Mononuclear cell (primary cell): ENCODE data around the gene ZNF526. TPM values are rescaled to one million over a fixed set of nuclear protein-coding genes. Genes with fewer than 3 reads are reported as not detected.

Source experiments
- H3K27me3 ChIP-seq: 2 replicates; pipeline ENCODE4 v1.6.0; 2011; ENCODE audit warnings: low read length, control low read depth; ENCODE audit not compliant: insufficient read depth
- H3K4me1 ChIP-seq: 2 replicates; pipeline ENCODE4 v1.5.1; 2011; ENCODE audit warnings: mild to moderate bottlenecking, low read length, control low read depth; ENCODE audit not compliant: insufficient read depth
- H3K4me3 ChIP-seq: 2 replicates; pipeline ENCODE4 v1.5.1; 2011; ENCODE audit warnings: mild to moderate bottlenecking, low read length, moderate library complexity
- H3K9me3 ChIP-seq: 2 replicates; pipeline ENCODE4 v1.5.1; 2011; ENCODE audit warnings: low read depth, mild to moderate bottlenecking, control low read depth, low read length
- total RNA-seq: library from RNA; depleted of rRNA; stranded (reverse); fragments of >200 nt; gene quantifications from one replicate; pipeline ENCODE4 v1.2.3, GENCODE V29; 2012

Gene ZNF526
- total RNA-seq, 1 donor = 5.2 TPM

GRCh38 chr19:42189133-42189532, 31.0 kb upstream of the ZNF526 start:
- Histone ChIP-seq H3K4me3 (no peak overlapping the region), H3K27me3 (no peaks in the 10 kb centered on the region), H3K4me1 (peaks cover 44% of the 10 kb centered on the region), H3K9me3 (no peaks in the 10 kb centered on the region)

DNA sequence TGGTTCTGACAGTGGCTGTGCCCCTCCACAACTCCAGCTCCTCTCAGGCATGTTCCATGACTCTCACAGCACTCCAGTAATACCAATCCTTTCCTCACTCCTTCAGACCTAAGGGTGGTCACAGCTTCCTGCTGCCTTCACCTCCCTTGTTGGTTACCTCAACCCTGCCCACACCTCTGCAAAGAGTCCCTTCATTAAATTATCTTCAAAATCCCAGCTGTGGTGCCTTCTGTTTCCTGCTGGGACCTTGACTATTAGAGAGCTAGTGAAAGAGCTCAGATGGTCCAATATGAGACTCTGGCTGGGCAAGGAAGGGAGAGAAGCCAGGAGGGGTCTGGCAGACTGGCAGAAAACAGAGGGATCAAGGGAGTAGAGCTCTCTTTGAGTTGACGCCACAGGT, 28.8 kb upstream of the ZNF526 start:
- no peak overlapping the region for H3K4me3 ChIP-seq
- H3K27me3 ChIP-seq = no peaks in the 10 kb centered on the region
- H3K9me3 ChIP-seq = no peaks in the 10 kb centered on the region

GRCh38 chr19:42191855-42192254, 28.3 kb upstream of the ZNF526 start:
- peaks cover 39% of the 10 kb centered on the region for H3K4me1 ChIP-seq
- H3K27me3 ChIP-seq = no peaks in the 10 kb centered on the region
- no peak overlapping the region for H3K4me3 ChIP-seq
- no peaks in the 10 kb centered on the region for H3K9me3 ChIP-seq

More for the DNA sequence above, 28.8 kb upstream of the ZNF526 start:
- H3K4me1 ChIP-seq = peaks cover 38% of the 10 kb centered on the region

DNA sequence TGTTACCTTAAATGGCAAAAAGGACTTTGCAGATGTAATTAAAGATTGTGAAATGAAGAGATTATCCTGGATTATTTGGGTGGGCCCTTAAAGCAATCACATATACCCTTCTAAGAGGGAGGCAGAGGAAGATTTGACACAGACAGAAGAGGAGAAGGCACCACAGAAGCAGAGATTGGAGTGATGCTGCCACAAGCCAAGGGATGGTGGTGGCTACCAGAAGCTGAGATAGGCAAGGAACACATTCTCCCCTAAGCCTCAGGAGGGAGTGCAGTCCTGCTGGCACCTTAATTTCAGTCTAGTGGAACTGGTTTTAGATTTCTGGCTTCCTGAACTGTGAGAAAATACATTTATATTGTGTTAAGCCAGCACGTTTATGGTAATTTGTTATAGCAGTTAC, 26.8 kb upstream of the ZNF526 start:
- H3K27me3 ChIP-seq = no peaks in the 10 kb centered on the region
- no peak overlapping the region for H3K4me3 ChIP-seq
- no peaks in the 10 kb centered on the region for H3K9me3 ChIP-seq
- H3K4me1 ChIP-seq = peaks cover 54% of the 10 kb centered on the region

- no peak overlapping the region for H3K4me3 ChIP-seq
- H3K27me3 ChIP-seq = no peaks in the 10 kb centered on the region
- peaks cover 58% of the 10 kb centered on the region for H3K4me1 ChIP-seq
- H3K9me3 ChIP-seq = no peaks in the 10 kb centered on the region
These were observed 26.4 kb upstream of the ZNF526 start for GRCh38 chr19:42193706-42194105.

- no peak overlapping the region for H3K4me3 ChIP-seq
These were observed 23.8 kb upstream of the ZNF526 start for GRCh38 chr19:42196011-42197001.

GRCh38 chr19:42197375-42197817, 22.7 kb upstream of the ZNF526 start:
- H3K4me3 ChIP-seq = no peak overlapping the region
- no peaks in the 10 kb centered on the region for H3K9me3 ChIP-seq
- H3K4me1 ChIP-seq = peaks cover 76% of the 10 kb centered on the region
- H3K27me3 ChIP-seq = no peaks in the 10 kb centered on the region

More at GRCh38 chr19:42196011-42197001, 23.8 kb upstream of the ZNF526 start:
- Histone ChIP-seq H3K9me3 (no peaks in the 10 kb centered on the region), H3K4me1 (peaks cover 76% of the 10 kb centered on the region), H3K27me3 (no peaks in the 10 kb centered on the region)

GRCh38 chr19:42198676-42199439, 21.3 kb upstream of the ZNF526 start:
- H3K4me1 ChIP-seq = peaks cover 91% of the 10 kb centered on the region
- peak overlapping the region; percentile 30 for H3K4me3 ChIP-seq
- H3K9me3 ChIP-seq = no peaks in the 10 kb centered on the region

DNA sequence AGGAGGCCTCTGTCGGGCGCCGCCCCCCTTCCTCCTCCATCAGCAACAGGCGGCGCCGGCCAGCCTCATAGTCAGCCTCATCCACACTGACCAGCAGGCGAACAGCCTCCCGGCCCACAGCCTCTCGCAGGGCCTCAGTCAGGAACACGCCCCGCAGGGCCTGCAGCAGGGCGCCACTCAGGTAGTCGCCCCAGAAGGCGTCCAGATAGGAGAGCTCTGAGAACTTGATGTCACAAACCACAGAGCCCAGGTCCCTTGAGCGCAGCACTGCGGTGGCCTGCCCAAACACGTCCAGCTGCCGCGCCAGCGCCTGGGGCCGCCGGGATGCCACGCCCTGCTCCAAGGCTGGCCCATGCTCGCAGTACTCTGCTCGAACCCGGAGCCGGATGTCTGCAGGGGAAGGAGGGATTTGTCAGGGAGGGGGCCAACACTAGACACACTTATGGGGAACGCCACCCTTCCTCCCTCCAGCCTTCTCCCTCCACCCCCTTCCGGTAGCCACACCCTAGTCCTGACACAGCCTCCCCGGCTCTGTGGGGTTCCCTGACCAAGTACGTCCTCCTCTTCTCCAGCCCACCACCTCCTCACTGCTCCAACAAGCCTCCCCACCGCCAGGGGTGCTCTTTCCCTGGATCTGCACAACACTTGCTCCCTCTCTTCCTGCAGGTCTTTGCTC, 20.5 kb upstream of the ZNF526 start:
- Histone ChIP-seq H3K27me3 (no peaks in the 10 kb centered on the region), H3K9me3 (no peaks in the 10 kb centered on the region), H3K4me3 (peak overlapping the region; percentile 30), H3K4me1 (peaks cover 93% of the 10 kb centered on the region)

More at GRCh38 chr19:42198676-42199439, 21.3 kb upstream of the ZNF526 start:
- no peaks in the 10 kb centered on the region for H3K27me3 ChIP-seq

DNA sequence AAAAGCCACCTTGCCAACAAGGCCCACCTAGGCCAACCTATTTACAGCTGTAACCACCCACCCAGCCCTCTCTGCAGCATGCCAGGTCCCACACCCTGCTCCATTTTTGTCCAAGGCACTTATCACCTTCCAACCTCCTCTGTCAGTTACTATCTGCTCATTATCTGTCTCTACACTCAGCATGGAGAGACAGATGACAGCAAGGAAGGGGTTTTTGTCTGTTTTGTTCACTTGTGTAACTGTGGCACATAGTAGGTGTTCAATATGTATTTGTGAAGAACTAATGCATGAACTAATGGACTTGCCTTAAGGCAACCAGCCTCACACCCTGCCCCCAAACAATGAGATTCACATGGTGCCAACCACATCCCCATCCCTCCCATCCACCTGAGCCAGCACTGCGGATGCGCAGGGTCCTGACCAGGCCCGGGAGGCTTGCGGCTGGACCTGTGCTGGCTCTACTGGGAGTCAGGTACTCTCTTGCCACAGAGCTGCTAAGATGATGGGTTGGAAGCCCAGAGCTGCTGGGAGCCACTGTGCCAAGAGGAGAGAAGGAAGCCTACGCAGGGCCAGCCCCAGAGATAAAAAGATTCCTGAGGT, 19.9 kb upstream of the ZNF526 start:
- no peaks in the 10 kb centered on the region for H3K9me3 ChIP-seq
- H3K4me1 ChIP-seq = peaks cover 91% of the 10 kb centered on the region
- H3K27me3 ChIP-seq = no peaks in the 10 kb centered on the region
- H3K4me3 ChIP-seq = no peak overlapping the region

DNA sequence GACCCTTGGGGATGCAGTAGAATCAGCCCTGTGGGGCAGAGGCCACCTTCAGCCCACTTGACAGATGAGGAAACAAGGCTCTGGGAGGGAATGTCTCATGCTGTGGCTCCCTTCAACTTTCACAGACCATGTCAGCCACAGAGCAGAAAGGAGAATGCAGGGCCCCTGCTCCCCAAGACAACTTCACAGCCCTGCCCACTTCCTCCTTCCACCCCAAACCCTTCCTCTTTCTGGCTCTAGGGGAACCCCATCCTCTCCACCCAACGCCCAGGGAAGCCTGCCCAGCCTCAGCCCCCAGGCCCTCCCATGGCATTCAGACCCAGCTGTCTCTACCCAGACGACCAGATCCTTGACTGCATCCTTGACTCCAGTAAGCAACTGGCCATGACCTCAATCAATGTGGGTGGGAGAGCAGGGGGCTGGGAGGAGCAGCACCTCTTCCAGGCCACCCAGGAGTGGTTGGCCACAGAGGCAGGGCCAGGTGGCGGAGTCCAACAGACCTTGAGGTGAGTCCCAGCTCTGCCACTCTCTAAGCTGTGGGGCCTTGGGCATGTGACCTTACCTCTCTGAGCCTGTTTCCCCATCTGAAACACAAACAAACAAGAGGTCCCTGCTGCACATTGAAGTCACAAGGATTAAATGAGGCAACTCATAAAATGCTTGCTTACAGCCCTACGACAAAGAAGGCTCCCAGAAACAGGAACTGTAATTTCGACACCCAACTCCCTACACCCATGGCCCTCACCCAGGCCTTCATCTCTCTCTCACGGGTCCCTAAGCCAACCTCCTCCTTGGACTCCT, 18.4 kb upstream of the ZNF526 start:
- Histone ChIP-seq H3K27me3 (no peaks in the 10 kb centered on the region), H3K4me3 (peak overlapping the region; percentile 10), H3K4me1 (peaks cover 79% of the 10 kb centered on the region), H3K9me3 (no peaks in the 10 kb centered on the region)

DNA sequence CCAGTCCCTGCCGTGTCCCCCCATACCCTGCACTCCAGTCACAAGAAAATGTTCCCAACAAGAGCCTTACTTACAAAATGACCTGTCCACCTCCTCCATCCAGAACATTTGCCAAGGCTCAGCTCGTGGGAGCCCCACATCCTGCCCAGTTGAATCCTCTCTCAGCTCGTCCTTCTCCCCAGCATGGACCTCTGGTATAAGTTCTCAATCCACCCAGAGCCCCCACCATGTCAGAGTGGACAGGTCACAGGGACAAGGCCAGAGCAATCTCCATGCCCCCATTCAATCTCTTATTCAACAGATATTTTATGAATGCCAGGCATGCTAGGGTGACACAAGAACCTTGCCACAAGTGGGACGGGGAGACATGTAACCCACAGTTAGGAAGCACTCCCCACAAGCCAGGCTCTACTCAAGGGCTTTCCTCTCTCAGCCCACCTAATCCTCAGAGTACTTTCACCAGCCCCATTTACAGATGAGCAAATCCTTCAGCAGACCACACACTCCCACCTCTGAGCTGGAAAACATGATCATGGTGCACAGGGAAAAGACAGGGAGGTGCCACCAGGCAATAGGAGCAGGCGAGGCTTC, 17.7 kb upstream of the ZNF526 start:
- no peaks in the 10 kb centered on the region for H3K27me3 ChIP-seq
- no peak overlapping the region for H3K4me3 ChIP-seq
- H3K9me3 ChIP-seq = no peaks in the 10 kb centered on the region
- H3K4me1 ChIP-seq = peaks cover 79% of the 10 kb centered on the region

- Histone ChIP-seq H3K9me3 (no peaks in the 10 kb centered on the region), H3K4me1 (peaks cover 79% of the 10 kb centered on the region), H3K4me3 (no peak overlapping the region), H3K27me3 (no peaks in the 10 kb centered on the region)
These were observed 16.4 kb upstream of the ZNF526 start for GRCh38 chr19:42203700-42204099.
